OCI-LY7 (cell line): ENCODE data around the gene POU6F2. TPM values are rescaled to one million over a fixed set of nuclear protein-coding genes. Genes with fewer than 3 reads are reported as not detected.

ENCODE experiments used
- BruUV-seq: library from RNA; stranded (reverse); fragments of 400-500 nt; replicated peaks from 2 replicates; lab custom pipeline; 2021; lab: Mats Ljungman, UMichigan
- CTCF ChIA-PET: fragments of 300-600 bp; sonication (Branson Sonifier 250); formaldehyde crosslinking; loops from one replicate; lab custom pipeline; 2022; ENCODE audit warnings: antibody characterized with exemption; ENCODE audit not compliant: unreplicated experiment; lab: Charles Lee
- POLR2A ChIA-PET: fragments of 300-600 bp; sonication (Branson Sonifier 250); formaldehyde crosslinking; loops from one replicate; lab custom pipeline; 2022; ENCODE audit warnings: antibody characterized with exemption; lab: Charles Lee
- DNase-seq: peaks from one replicate; pipeline ENCODE4 v3.0.0-alpha.2; 2015; ENCODE audit warnings: low spot score
- H2AFZ ChIP-seq: fragments of 200-600 bp; sonication (generic), shearing (Covaris generic); 2 replicates; pipeline ENCODE4 v1.6.1; 2014; ENCODE audit warnings: mild to moderate bottlenecking, antibody characterized with exemption, low read length, moderate library complexity
- H3K27ac ChIP-seq: fragments of 200-600 bp; sonication (generic); 2 replicates; pipeline ENCODE4 v1.5.1; 2014; ENCODE audit warnings: mixed run types, low read depth, mild to moderate bottlenecking, moderate library complexity, low read length, inconsistent platforms; ENCODE audit not compliant: poor library complexity, severe bottlenecking
- H3K36me3 ChIP-seq: fragments of 200-600 bp; sonication (generic); 2 replicates; pipeline ENCODE4 v1.6.1; 2014; ENCODE audit warnings: mild to moderate bottlenecking, antibody characterized with exemption, low read length, moderate library complexity, mixed read lengths; ENCODE audit not compliant: insufficient read depth
- H3K4me1 ChIP-seq: fragments of 200-600 bp; sonication (generic); 2 replicates; pipeline ENCODE4 v1.5.1; 2014; ENCODE audit warnings: mild to moderate bottlenecking, low read length; ENCODE audit not compliant: insufficient read depth, poor library complexity, severe bottlenecking
- H3K4me2 ChIP-seq: fragments of 200-600 bp; sonication (generic); 2 replicates; pipeline ENCODE4 v1.6.1; 2014; ENCODE audit warnings: mild to moderate bottlenecking, low read length
- H3K4me3 ChIP-seq: fragments of 200-600 bp; sonication (generic); 2 replicates; pipeline ENCODE4 v1.5.1; 2014; ENCODE audit warnings: mild to moderate bottlenecking, low read depth, low read length; ENCODE audit not compliant: poor library complexity, severe bottlenecking
- H3K79me2 ChIP-seq: fragments of 200-600 bp; sonication (generic); 2 replicates; pipeline ENCODE4 v1.6.1; 2016; ENCODE audit warnings: low read depth, mild to moderate bottlenecking, low read length, moderate library complexity, mixed read lengths; ENCODE audit not compliant: insufficient read depth
- H3K9me2 ChIP-seq: fragments of 200-600 bp; sonication (generic); 2 replicates; pipeline ENCODE4 v1.6.1; 2016; ENCODE audit warnings: mild to moderate bottlenecking, low read length, mixed read lengths; ENCODE audit not compliant: insufficient read depth
- H3K9me3 ChIP-seq: fragments of 200-600 bp; sonication (generic); 2 replicates; pipeline ENCODE4 v1.6.1; 2014; ENCODE audit warnings: mild to moderate bottlenecking, mixed run types, low read length, mixed read lengths
- H4K20me1 ChIP-seq: fragments of 200-600 bp; sonication (generic); 2 replicates; pipeline ENCODE4 v1.6.1; 2014; ENCODE audit warnings: mild to moderate bottlenecking, antibody characterized with exemption, low read length, moderate library complexity, mixed read lengths; ENCODE audit not compliant: insufficient read depth
- CTCF ChIP-seq: fragments of 200-600 bp; sonication (generic); conservative IDR thresholded peaks from 2 replicates; pipeline ENCODE4 v1.5.1; 2014; ENCODE audit warnings: mild to moderate bottlenecking, antibody characterized with exemption, low read length, moderate library complexity, mixed read lengths
- EZH2phosphoT487 ChIP-seq: fragments of 200-600 bp; sonication (generic); IDR thresholded peaks from 2 replicates; pipeline ENCODE4 v1.6.1; 2018; ENCODE audit warnings: low read depth, borderline replicate concordance, mild to moderate bottlenecking, mixed run types, antibody characterized with exemption, low read length, moderate library complexity, mixed read lengths
- intact Hi-C: fragments of 100-400 bp; cut with micrococcal nuclease; formaldehyde crosslinking; loops from one replicate; pipeline ENCODE4 v1.10.0; 2022; ENCODE audit not compliant: unreplicated experiment
- total RNA-seq, 2 experiments: library from RNA; depleted of rRNA in 1 of 2; stranded (reverse); fragments of >200 nt in 1 of 2; shearing (Covaris generic) in 1 of 2; gene quantifications; 2 replicates each; pipeline ENCODE4 v1.2.3, GENCODE V29; 2014 to 2022

Gene POU6F2
- total RNA-seq, 2 experiments from 2014 or later, result 0.40 TPM; not detected in 1

DNA sequence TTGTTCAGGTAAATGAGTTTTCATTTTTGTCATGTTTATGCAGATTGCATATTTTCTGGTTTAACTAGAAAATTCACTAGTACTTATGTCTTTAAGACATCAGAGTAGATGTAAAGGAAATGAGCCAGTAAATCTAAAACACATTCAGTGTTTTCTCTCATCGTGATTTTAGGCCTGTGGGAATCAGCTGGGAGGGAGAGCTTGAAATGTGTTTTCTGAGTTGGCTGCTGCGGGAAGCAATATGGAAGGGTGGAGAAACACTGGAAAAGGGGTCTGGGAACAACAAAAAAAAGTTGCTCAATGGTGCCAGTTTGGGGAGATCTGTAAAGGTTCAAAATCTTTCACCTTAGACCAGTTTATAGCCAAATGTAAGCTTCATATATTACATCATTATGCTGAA, 284.1 kb downstream of the POU6F2 start:
- H3K27ac ChIP-seq, result no peak overlapping the region
- H4K20me1 ChIP-seq, result no peaks in the 10 kb centered on the region
- no peaks in the 10 kb centered on the region for H3K79me2 ChIP-seq
- H3K9me2 ChIP-seq, result no peaks in the 10 kb centered on the region
- no peak overlapping the region for H2AFZ ChIP-seq
- no peaks in the 10 kb centered on the region for H3K9me3 ChIP-seq
- H3K4me2 ChIP-seq, result no peak overlapping the region
- ChIA-PET CTCF (no interaction called here), POLR2A (no interaction called here)
- H3K36me3 ChIP-seq, result no peaks in the 10 kb centered on the region
- H3K4me1 ChIP-seq, result no peaks in the 10 kb centered on the region
- TF ChIP-seq EZH2phosphoT487 (no peak), CTCF (no peak)
- BruUV-seq, result no TSS peak
- intact Hi-C loops, result no loop called here
- no peak for DNase-seq
- H3K4me3 ChIP-seq, result no peak overlapping the region

DNA sequence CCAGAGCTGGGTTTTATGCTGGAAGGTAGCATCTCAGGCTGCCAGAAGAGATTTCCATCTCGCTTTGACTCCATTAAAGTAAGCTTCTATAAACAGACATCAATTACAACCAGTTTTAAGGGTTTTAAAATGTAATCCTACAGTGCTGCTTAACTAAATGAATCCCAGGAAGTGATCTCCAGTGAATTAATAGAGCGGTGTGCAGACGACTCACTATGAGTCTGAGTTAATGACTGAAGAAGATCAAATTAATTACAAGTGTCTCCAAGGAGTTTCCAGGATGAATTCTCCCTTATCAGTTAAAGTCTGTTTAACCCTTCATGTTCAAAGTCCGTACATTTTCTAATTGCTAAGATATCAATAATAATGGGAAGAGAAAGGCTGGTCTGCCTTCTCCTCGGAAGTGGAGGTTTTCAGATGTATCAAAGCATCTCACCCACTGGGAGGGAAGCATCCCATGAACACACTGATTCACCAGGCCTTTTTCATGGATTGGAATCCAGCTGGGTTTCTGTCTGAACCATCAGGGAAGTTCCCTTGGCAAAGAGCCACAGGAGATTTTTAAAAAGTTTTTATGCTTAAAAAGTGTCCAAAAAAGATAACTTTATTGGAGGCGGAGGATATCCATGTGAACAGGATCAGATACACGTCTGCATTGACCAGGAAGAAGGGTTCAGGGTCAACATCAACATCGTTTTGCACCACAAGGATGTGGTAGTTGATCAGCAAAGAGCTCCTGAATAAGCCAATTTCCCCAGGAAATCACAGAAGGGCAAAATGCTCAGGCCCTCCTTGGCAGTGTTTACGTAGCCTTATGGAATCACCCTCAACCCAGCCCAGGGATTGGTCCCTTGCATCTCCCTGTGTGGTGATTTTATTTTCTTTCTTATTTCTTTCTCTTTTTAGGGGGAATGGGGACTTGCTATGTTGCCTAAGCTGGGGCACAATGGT, 288.2 kb downstream of the POU6F2 start:
- Histone ChIP-seq H3K36me3 (no peaks in the 10 kb centered on the region), H3K4me1 (no peaks in the 10 kb centered on the region), H3K4me3 (no peak overlapping the region), H3K79me2 (no peaks in the 10 kb centered on the region), H3K4me2 (no peak overlapping the region), H3K9me2 (no peaks in the 10 kb centered on the region), H3K27ac (no peak overlapping the region), H2AFZ (no peak overlapping the region), H4K20me1 (no peaks in the 10 kb centered on the region), H3K9me3 (no peaks in the 10 kb centered on the region)
- POLR2A ChIA-PET, result interaction anchor here (0.6 kb wide), 2 partner anchors 8 to 427 kb away, joined by 3 read pairs; no protein-coding TSS in a partner anchor
- BruUV-seq, result no TSS peak
- CTCF ChIA-PET, result no interaction called here
- no peak for DNase-seq
- intact Hi-C loops, result no loop called here
- TF ChIP-seq EZH2phosphoT487, result no peak
- no peak for TF ChIP-seq CTCF

DNA sequence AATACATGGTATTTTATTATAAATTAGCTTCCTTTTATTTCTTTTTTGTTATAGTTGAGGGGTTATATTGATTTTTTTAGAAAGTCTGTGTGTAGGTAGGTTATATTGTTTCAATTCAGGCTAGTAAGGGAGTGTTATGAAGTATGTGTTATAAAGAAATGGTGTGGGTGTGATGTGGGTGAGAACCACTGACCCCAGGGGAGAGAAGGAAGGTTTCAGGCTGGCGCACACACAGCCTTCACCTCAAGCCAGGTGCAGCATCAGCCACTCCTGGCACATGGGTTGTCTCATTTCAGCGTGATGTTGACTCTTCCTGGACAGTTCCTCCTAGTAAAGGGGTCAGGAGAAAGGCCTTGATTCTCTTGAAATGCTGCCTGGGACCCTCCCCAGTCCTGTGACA, 291.3 kb downstream of the POU6F2 start:
- intact Hi-C loops, result no loop called here
- CTCF ChIA-PET, result no interaction called here

More for the DNA sequence above, 291.3 kb downstream of the POU6F2 start:
- Histone ChIP-seq H3K9me3 (no peaks in the 10 kb centered on the region), H3K36me3 (no peaks in the 10 kb centered on the region), H3K9me2 (no peaks in the 10 kb centered on the region), H3K4me1 (no peaks in the 10 kb centered on the region), H3K79me2 (no peaks in the 10 kb centered on the region), H3K4me2 (no peak overlapping the region), H3K27ac (no peak overlapping the region), H3K4me3 (no peak overlapping the region), H4K20me1 (no peaks in the 10 kb centered on the region), H2AFZ (no peak overlapping the region)
- no peak for DNase-seq
- TF ChIP-seq EZH2phosphoT487 (no peak), CTCF (no peak)
- POLR2A ChIA-PET, result interaction anchor here (1.2 kb wide), 1 partner anchor 10 kb away, joined by 4 read pairs; no protein-coding TSS in a partner anchor
- no TSS peak for BruUV-seq
